Measurements from ENCODE around the gene SERGEF.

The SERGEF gene

GRCh38 chr11:17861036-17861755 is 151.7 kb downstream of the SERGEF start:
- DNase-seq (ENCODE audit: low read depth) = peak; percentile 18

GRCh38 chr11:17859552-17859951 is 153.3 kb downstream of the SERGEF start:
- DNase-seq (ENCODE audit: low read depth) = peak; percentile 35

GRCh38 chr11:17855531-17856290 is 157.1 kb downstream of the SERGEF start:
- no peak for DNase-seq (ENCODE audit: low read depth)

GRCh38 chr11:17853280-17853679 is 159.6 kb downstream of the SERGEF start:
- DNase-seq (ENCODE audit: low read depth) = no peak

DNA sequence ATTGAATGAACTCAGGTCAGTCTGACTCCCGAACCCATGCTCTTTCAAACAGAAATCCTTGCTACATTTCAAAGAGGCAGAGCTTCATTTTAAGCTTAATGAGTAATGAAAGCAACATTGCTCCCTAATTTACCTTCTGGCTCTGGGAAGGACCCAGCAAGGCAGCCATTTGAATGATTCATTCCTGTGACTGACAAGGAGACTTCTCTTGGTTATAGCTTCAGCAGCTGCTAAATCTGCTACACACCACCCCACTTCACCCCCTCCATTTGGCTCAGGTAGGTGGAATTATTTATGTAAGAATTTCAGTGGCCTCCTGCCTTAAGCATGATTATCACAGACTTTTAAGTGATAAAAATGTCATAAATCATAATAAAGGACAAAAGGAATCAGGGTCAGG is 160.6 kb downstream of the SERGEF start:
- no peak for DNase-seq (ENCODE audit: low read depth)

GRCh38 chr11:17851697-17852096 is 161.2 kb downstream of the SERGEF start:
- DNase-seq (ENCODE audit: low read depth) = peak; percentile 8

DNA sequence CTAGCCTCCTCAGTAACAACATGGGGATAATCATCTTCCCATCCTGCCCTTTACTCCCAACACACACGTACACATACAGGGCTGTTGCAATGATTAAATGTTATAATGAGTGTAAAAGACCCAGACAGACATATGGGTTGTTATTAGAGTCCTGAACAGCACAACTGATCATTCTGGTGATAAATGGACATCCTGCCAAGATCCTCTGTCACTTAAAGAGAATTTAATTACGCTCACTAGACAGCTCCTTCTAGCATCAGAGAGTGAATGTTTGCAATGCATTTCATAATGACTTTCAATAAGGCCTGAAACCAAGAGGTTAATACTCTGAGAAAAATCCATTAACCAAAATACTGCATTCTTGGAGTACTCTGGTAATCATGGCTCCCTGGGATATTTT is 162.5 kb downstream of the SERGEF start:
- DNase-seq (ENCODE audit: low read depth) = no peak

- DNase-seq (ENCODE audit: low read depth) = no peak
Measured at GRCh38 chr11:17848715-17849114, 164.1 kb downstream of the SERGEF start.

DNA sequence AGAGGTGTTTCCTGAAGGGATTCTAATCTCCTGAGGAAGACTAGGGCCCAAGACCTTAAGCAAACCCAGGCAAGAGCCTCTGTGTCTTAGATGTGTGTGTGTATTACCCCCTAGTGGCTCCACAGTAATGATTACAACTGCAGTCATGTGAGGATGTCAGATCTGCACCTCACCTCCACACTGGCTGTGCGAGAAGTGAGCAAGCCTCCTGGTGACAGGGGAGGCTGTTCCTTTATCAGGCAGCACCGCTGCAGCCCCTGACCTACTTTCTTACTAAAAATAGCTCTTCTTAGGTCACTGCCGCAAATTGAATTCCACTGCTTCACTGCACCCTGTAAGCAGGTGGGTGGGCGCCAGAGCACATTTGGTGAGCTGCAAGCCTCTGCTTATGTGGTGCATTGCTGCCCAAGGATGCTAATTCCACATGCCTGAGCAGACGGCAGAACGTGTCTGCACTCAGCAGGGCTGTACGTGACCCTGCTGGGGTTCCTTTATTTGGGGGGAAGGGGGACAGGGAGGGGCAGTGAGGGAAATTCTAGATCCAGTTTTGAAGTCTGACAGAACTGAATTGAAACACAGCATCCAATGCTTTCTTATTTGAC is 165.9 kb downstream of the SERGEF start:
- DNase-seq (ENCODE audit: low read depth) = peak; percentile 14

DNA sequence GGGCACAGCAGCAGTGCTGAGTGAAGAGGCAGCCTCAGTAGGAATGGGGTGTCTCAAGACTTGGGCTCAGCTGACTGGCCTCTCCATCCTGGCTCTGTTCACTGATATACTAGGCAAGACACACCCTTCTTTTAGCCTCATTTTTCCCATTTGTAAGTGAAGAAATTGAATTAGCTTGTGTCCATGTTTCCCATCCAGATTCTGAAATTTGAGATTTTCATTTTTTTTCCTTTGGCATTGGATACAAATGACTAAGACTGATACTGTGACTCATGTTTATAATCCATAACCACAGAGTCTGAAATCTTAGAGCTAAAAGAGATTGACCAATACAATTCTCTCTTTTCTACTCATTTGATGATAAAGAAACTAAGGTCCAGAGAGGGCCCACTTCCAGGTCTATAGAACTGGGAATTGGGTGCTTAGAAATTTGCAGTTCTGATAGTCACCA is 167.4 kb downstream of the SERGEF start:
- peak; percentile 56 for DNase-seq (ENCODE audit: low read depth)

GRCh38 chr11:17840101-17840548 is 172.7 kb downstream of the SERGEF start:
- DNase-seq (ENCODE audit: low read depth) = peak; percentile 19

- no peak for DNase-seq (ENCODE audit: low read depth)
Measured at GRCh38 chr11:17839450-17839849, 173.4 kb downstream of the SERGEF start.

DNA sequence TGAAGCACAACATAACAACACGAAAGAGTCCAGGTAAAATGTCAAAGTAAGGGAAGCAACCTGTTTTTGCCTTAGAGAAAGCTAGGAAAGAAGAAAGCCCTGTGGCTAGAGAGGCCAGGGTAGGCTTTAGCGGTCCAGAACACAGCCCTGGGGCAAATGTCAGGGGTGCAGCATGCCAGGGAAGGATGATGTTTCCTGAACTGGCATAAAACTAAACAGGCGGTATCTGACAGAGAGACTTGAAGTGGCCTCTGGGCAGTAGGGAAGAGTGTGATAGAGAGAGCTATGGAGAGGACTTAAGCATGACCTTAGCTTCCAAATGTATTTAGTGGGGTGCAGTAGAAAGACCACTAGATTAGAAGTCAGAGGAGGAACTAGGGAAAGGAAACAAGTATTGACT is 174.7 kb downstream of the SERGEF start:
- no peak for DNase-seq (ENCODE audit: low read depth)

DNA sequence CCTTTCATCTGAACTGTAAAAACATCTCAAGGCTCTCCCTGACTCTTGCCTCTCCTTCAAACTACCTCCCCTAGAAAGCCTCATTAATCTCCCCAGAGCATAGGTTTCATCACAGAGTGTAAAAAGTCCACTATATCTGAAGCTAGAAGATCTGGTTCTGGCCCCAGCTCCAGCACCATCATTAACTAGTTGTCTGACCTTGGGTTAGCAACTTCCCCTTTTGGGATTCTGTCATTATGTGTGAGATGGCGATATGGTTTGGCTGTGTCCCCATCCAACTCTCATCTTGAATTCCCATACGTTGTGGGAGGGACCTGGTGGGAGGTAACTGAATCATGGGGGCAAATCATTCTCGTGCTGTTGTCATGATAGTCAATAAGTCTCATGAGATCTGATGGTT is 181.0 kb downstream of the SERGEF start:
- DNase-seq (ENCODE audit: low read depth) = no peak

GRCh38 chr11:17831228-17831627 is 181.6 kb downstream of the SERGEF start:
- DNase-seq (ENCODE audit: low read depth) = no peak

GRCh38 chr11:17828311-17828751 is 184.5 kb downstream of the SERGEF start:
- peak; percentile 19 for DNase-seq (ENCODE audit: low read depth)

DNA sequence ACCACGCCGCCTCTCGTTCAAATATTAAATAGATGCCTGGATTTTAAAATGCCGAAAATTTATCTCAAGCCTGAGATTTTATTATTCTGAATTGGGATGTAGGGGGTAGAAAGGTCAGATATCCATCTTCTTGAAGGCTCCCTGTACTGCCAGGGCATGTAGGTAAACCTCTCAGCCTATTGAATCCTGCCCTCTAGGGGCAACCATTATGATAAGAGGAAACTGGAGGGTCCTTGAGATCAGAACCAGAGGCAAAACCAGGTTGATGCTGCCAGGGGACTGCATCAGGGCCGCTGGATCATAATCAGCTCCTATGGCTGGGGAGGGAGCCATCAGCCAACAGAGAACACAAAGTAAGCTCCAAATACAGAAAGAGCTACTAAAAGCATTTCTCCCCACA is 185.8 kb downstream of the SERGEF start:
- no peak for DNase-seq (ENCODE audit: low read depth)

- no peak for DNase-seq (ENCODE audit: low read depth)
Measured at GRCh38 chr11:17822401-17822781, 190.5 kb downstream of the SERGEF start.

- DNase-seq (ENCODE audit: low read depth) = peak; percentile 46
Measured at GRCh38 chr11:17821648-17822400, 191.0 kb downstream of the SERGEF start.

DNA sequence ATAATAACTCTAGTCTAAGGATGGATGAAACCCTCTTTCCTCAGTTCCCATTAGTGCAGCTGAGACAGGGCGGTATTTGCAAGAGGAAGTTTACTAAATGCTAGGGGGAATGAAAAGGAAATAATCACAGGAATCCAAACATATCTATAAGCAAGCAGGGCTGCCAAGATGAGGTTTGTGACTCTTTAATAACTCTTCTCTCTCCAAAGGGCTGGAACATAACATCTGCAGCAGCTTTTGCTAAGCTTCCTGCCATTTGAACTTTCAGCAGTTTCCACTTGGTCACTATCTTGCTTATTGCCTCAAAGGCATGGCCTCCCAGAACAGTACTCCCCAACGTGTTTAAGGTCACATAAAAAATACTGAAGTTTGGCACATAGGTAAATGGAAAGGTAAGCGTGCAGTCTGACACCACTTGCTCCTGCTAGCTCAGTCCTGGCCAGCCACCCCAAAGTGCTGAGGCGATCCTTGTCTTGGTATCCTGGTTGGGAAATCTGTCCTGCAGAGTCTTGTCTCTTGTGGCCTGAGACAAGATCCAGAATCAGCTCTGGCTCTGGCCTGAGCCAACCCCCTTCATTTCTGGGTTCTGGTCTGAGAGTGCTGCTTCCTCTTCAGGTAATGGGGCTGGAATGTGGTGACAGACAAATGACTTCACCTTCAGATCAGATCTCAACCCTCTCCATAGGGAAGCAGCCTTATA is 196.5 kb downstream of the SERGEF start:
- DNase-seq (ENCODE audit: low read depth) = no peak

DNA sequence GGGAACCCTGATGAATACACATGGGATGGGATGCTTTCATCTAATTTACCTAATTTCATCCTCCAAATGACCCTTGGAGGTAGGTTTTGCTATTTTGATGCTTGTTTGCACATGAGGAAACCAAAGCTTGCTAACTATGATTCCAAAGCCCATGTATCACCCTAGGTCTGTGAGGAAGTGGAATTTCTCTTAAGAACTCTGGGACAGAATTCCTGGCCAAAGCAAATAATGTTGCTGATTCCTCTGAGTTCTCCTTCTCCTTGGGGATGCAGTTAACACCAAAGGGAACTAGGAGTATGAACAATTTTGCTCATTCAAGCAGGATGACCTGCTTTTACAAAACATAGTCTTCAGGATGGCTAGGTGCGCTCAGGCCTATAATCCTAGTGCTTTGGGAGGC is 198.3 kb downstream of the SERGEF start:
- peak; percentile 8 for DNase-seq (ENCODE audit: low read depth)
